Measurements from ENCODE around the gene SPATA7. TPM values are rescaled to one million over a fixed set of nuclear protein-coding genes. Genes with fewer than 3 reads are reported as not detected.

The SPATA7 gene
- total RNA-seq, 1 experiment from 2014 or later: 5.3 TPM

GRCh38 chr14:88386256-88386794 lies 868 bp downstream of the SPATA7 start:
- Histone ChIP-seq H3K23ac (ENCODE audit: insufficient read length, low read depth, low read length) (no peak overlapping the region), H3K27ac (ENCODE audit: insufficient read length, low read depth, low read length) (no peak overlapping the region), H4K5ac (ENCODE audit: insufficient read length, low read depth, low read length) (no peak overlapping the region), H2BK12ac (ENCODE audit: insufficient read length, low read depth, low read length) (no peak overlapping the region), H3K4ac (ENCODE audit: low read depth, low read length) (no peak overlapping the region), H3K79me2 (ENCODE audit: insufficient read depth, low read length) (no peaks in the 10 kb centered on the region), H2AK5ac (ENCODE audit: insufficient read length, low read length) (no peak overlapping the region), H4K20me1 (ENCODE audit: control insufficient read depth, insufficient read depth, insufficient read length) (no peaks in the 10 kb centered on the region), H3K4me2 (ENCODE audit: insufficient read depth, insufficient read length, low read length) (peak overlapping the region; percentile 77), H3K9me3 (ENCODE audit: control insufficient read depth, low read depth, low read length) (no peaks in the 10 kb centered on the region), H3K56ac (ENCODE audit: insufficient read length, low read depth, low read length) (no peak overlapping the region), H3T11ph (ENCODE audit: low read length) (no peak overlapping the region), H4K8ac (replicated peaks; ENCODE audit: insufficient read length, low read depth, low read length) (no peak overlapping the region), H2BK5ac (ENCODE audit: insufficient read length, low read length) (no peak overlapping the region), H3K9ac (ENCODE audit: extremely low read depth, insufficient read length, low read length) (peak overlapping the region; percentile 42), H2AFZ (ENCODE audit: low read length) (no peak overlapping the region), H2BK120ac (ENCODE audit: low read depth, low read length, poor library complexity, severe bottlenecking) (no peak overlapping the region), H3K79me1 (ENCODE audit: insufficient read depth, low read depth, low read length, poor library complexity, severe bottlenecking) (no peaks in the 10 kb centered on the region), H3K18ac (ENCODE audit: insufficient read length, low read depth, low read length) (no peak overlapping the region), H3K4me1 (ENCODE audit: insufficient read depth, low read length) (0 out of 2 replicates have a peak, but pooled peaks cover 4% of the 10 kb centered on the region), H3K27me3 (ENCODE audit: insufficient read depth, low read length) (no peaks in the 10 kb centered on the region), H2BK15ac (ENCODE audit: low read depth, low read length) (no peak overlapping the region), H2BK20ac (ENCODE audit: low read depth, low read length, poor library complexity, severe bottlenecking) (no peak overlapping the region), H3K14ac (ENCODE audit: insufficient read depth, low read length) (no peak overlapping the region), H4K91ac (ENCODE audit: insufficient read length, low read depth, low read length) (no peak overlapping the region), H3K23me2 (ENCODE audit: insufficient read length, low read depth, low read length, poor library complexity, severe bottlenecking) (peaks cover 3% of the 10 kb centered on the region)
- Mint-ChIP-seq H3K4me3 (peak overlapping the region; percentile 90 to 95), H3K4me1 (peaks cover 14 to 15% of the 10 kb centered on the region in 2 experiments), H3K36me3 (ENCODE audit: insufficient read depth in 1 of 3, low read depth in 3 of 3) (no peaks in the 10 kb centered on the region), H3K27me3 (ENCODE audit: low read depth) (peaks cover 6% of the 10 kb centered on the region), H3K9me3 (no peaks in the 10 kb centered on the region), H3K27ac (peak overlapping the region in 1 of 3 experiments; percentile 68; a peak in 1 of 7 replicates)
- no peak for TF ChIP-seq CTCF (conservative IDR thresholded peaks at IDR 0.05)
- WGBS (ENCODE audit: extremely low coverage, insufficient read length, low lambda C conversion rate): no CpG with 5 or more reads among the region's 9 CpGs
- DNase-seq: no peak

Data from H9 (cell line).